ENCODE results near the gene ADA.

GRCh38 chr20:44641325-44641724 lies 10.2 kb downstream of the ADA start:
- TF ChIP-seq CTCF (IDR thresholded peaks at IDR 0.05; ENCODE audit: low read depth, low read length) (no peak), POLR2A (IDR thresholded peaks at IDR 0.05; ENCODE audit: extremely low read depth, insufficient read length) (no peak), MAX (IDR thresholded peaks at IDR 0.05; ENCODE audit: low read depth, low read length) (no peak)
